MM.1S (cell line): ENCODE results near the gene AMIGO1.

Source experiments
- DNase-seq: peaks from one replicate; pipeline ENCODE4 v3.0.0-alpha.2; 2015
- H2AFZ ChIP-seq: fragments of 300-600 bp; sonication (generic); 2 replicates; pipeline ENCODE4 v1.6.0; 2016; ENCODE audit warnings: antibody characterized with exemption, low read length
- H3F3A ChIP-seq: fragments of 300-600 bp; sonication (generic); 2 replicates; pipeline ENCODE4 v1.6.1; 2016; ENCODE audit warnings: mild to moderate bottlenecking, antibody characterized with exemption, low read length, moderate library complexity, mixed read lengths; ENCODE audit not compliant: insufficient read depth
- H3K27ac ChIP-seq: fragments of 300-600 bp; sonication (generic); 2 replicates; pipeline ENCODE4 v1.5.1; 2016; ENCODE audit warnings: mild to moderate bottlenecking, low read length
- H3K27me3 ChIP-seq: fragments of 300-600 bp; sonication (generic); replicated peaks from 2 replicates; pipeline ENCODE4 v1.6.0; 2016; ENCODE audit warnings: low read length; ENCODE audit not compliant: insufficient read depth
- H3K36me3 ChIP-seq: fragments of 300-600 bp; sonication (generic); replicated peaks from 2 replicates; pipeline ENCODE4 v1.6.1; 2016; ENCODE audit warnings: mild to moderate bottlenecking, low read length, mixed read lengths; ENCODE audit not compliant: insufficient read depth
- H3K4me1 ChIP-seq: fragments of 300-600 bp; sonication (generic); 2 replicates; pipeline ENCODE4 v1.6.1; 2016; ENCODE audit warnings: low read length, mixed read lengths
- H3K4me2 ChIP-seq: fragments of 300-600 bp; sonication (generic); 2 replicates; pipeline ENCODE4 v1.6.0; 2016; ENCODE audit warnings: low read depth, low read length
- H3K4me3 ChIP-seq: fragments of 300-600 bp; sonication (generic); 2 replicates; pipeline ENCODE4 v1.5.1; 2016; ENCODE audit warnings: low read length, mixed read lengths
- H3K79me2 ChIP-seq: fragments of 300-600 bp; sonication (generic); 2 replicates; pipeline ENCODE4 v1.6.1; 2016; ENCODE audit warnings: mixed run types, low read length, mixed read lengths
- H3K9ac ChIP-seq: fragments of 300-600 bp; sonication (generic); 2 replicates; pipeline ENCODE4 v1.6.1; 2016; ENCODE audit warnings: low read length, mixed read lengths
- H3K9me2 ChIP-seq: fragments of 300-600 bp; sonication (generic); replicated peaks from 2 replicates; pipeline ENCODE4 v1.6.1; 2016; ENCODE audit warnings: mild to moderate bottlenecking, low read length, mixed read lengths; ENCODE audit not compliant: insufficient read depth
- H3K9me3 ChIP-seq: fragments of 300-600 bp; sonication (generic); replicated peaks from 2 replicates; pipeline ENCODE4 v1.6.1; 2016; ENCODE audit warnings: mild to moderate bottlenecking, low read length, mixed read lengths; ENCODE audit not compliant: insufficient read depth
- H4K20me1 ChIP-seq: fragments of 300-600 bp; sonication (generic); 2 replicates; pipeline ENCODE4 v1.6.1; 2016; ENCODE audit warnings: mild to moderate bottlenecking, low read length, moderate library complexity, mixed read lengths; ENCODE audit not compliant: insufficient read depth
- CTCF ChIP-seq: fragments of 300-600 bp; sonication (generic); IDR thresholded peaks from 2 replicates; pipeline ENCODE4 v1.5.1; 2016; ENCODE audit warnings: antibody characterized with exemption, low read length, mixed read lengths
- EZH2 ChIP-seq: fragments of 300-600 bp; sonication (generic); optimal IDR thresholded peaks from 2 replicates; pipeline ENCODE3; 2017; ENCODE audit warnings: low read depth, mild to moderate bottlenecking, antibody characterized with exemption, low read length, mixed read lengths
- EZH2phosphoT487 ChIP-seq: fragments of 300-600 bp; sonication (generic); IDR thresholded peaks from 2 replicates; pipeline ENCODE4 v1.6.1; 2018; ENCODE audit warnings: antibody characterized with exemption, low read length

Gene AMIGO1

GRCh38 chr1:109509176-109510134 is at the start of gene AMIGO1:
Gene AMIGO1, minus strand, starts transcription at chr1:109509727. Its CDS starts 815 bp downstream, at chr1:109508912.
- peak within 1 kb of the TSS; percentile 58; the same call in 1 of the 2 replicates for H2AFZ ChIP-seq
- no peaks in the 10 kb centered on the region for H3K36me3 ChIP-seq
- H3K9me3 ChIP-seq = no peaks in the 10 kb centered on the region
- no peak for TF ChIP-seq CTCF
- TF ChIP-seq EZH2 = no peak
- TF ChIP-seq EZH2phosphoT487 = no peak
- peak within 1 kb of the TSS; percentile 54; the same call in 1 of the 2 replicates for H3K4me3 ChIP-seq
- no peaks in the 10 kb centered on the region for H3K27me3 ChIP-seq
- H3K79me2 ChIP-seq = no peaks in the 10 kb centered on the region
- peak; percentile 43 for DNase-seq
- no peaks in the 10 kb centered on the region for H3F3A ChIP-seq
- H3K4me1 ChIP-seq = no peaks in the 10 kb centered on the region
- no peaks in the 10 kb centered on the region for H4K20me1 ChIP-seq
- H3K4me2 ChIP-seq = peak within 1 kb of the TSS; percentile 60
- no peak within 1 kb of the TSS for H3K27ac ChIP-seq
- H3K9me2 ChIP-seq = no peaks in the 10 kb centered on the region
- no peak within 1 kb of the TSS for H3K9ac ChIP-seq

GRCh38 chr1:109557520-109557919 is 48.0 kb upstream of the AMIGO1 start:
- H3K9me2 ChIP-seq = no peaks in the 10 kb centered on the region
- no peak for TF ChIP-seq EZH2
- TF ChIP-seq EZH2phosphoT487 = no peak
- no peak for TF ChIP-seq CTCF
- no peak overlapping the region for H3K4me3 ChIP-seq
- no peaks in the 10 kb centered on the region for H3K4me1 ChIP-seq
- H3K4me2 ChIP-seq = no peak overlapping the region
- no peaks in the 10 kb centered on the region for H3K27me3 ChIP-seq
- no peak overlapping the region for H3K9ac ChIP-seq
- H3K79me2 ChIP-seq = peaks cover 99% of the 10 kb centered on the region
- no peaks in the 10 kb centered on the region for H3F3A ChIP-seq
- no peak for DNase-seq
- H3K27ac ChIP-seq = no peak overlapping the region
- H3K36me3 ChIP-seq = no peaks in the 10 kb centered on the region
- no peaks in the 10 kb centered on the region for H4K20me1 ChIP-seq
- H3K9me3 ChIP-seq = no peaks in the 10 kb centered on the region
- no peak overlapping the region for H2AFZ ChIP-seq

GRCh38 chr1:109556563-109556962 is 47.0 kb upstream of the AMIGO1 start:
- H3K9me2 ChIP-seq = no peaks in the 10 kb centered on the region

More at GRCh38 chr1:109556563-109556962, 47.0 kb upstream of the AMIGO1 start:
- Histone ChIP-seq H3K36me3 (no peaks in the 10 kb centered on the region), H3K79me2 (peaks cover 99% of the 10 kb centered on the region), H3K27me3 (no peaks in the 10 kb centered on the region), H3F3A (no peaks in the 10 kb centered on the region), H3K4me2 (no peak overlapping the region), H3K4me1 (no peaks in the 10 kb centered on the region), H3K9ac (no peak overlapping the region), H2AFZ (no peak overlapping the region), H3K27ac (no peak overlapping the region), H3K9me3 (no peaks in the 10 kb centered on the region), H3K4me3 (no peak overlapping the region), H4K20me1 (no peaks in the 10 kb centered on the region)
- TF ChIP-seq CTCF = no peak
- TF ChIP-seq EZH2phosphoT487 = no peak
- TF ChIP-seq EZH2 = no peak
- no peak for DNase-seq
